NCI-H526 (cell line): ENCODE data around the gene CAMK2A.

Experiments used
- DNase-seq, 2 experiments: peaks; one replicate each; lab custom pipeline; 2025; lab: John Stamatoyannopoulos, UW

CAMK2A gene

DNA sequence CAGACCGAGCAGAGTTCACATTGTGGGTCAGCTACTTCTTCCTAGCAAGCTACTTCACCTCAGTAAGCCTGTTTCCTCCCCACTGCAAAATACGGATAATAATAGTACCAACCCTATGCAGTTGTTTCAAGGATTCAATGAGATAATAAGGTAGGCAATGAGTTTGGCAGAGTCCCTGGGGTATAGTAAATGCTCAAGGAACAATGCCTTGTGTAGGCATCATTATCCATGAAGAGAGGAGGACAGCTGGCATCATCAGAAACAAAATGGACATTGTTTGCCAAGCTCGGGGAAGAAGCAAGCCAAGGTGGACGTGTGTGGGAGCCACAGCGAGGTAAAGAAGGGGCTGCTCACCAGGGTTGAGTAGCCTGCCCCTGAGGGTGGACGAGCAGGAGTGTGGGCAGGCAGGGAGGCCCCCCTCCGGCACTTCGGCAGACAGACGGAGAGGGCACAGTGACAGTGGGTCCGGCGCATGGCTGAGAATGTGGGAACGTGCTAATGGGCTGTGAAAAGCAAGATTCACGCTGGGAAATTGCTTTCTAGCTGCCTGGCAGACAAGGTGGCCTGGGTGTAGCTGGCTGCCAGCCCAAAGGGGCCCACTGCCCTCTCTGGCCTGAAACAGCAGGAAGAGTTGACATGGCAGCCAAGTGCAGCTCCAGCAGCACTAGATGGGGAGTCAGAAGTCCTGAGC is 10.1 kb downstream of the CAMK2A start:
- no peak for DNase-seq

DNA sequence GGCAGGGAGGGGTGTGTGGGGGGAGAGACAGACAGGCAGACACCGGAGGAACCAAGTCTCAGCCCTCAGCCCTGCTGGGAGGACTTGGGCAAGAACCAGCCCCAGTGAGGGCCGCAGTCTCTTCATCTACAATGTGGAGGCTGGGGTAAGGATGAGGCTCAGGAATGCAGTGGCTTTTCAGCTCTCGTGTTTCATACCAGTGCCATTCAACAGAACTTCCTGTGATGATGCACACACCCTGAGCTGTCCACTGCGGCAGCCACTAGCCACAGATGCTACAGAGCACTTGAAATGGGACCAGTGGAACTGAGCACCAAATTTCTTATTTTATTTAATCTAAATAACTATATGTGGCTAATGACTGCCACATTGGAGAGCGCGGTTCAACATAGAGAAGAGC is 10.7 kb downstream of the CAMK2A start:
- no peak for DNase-seq

DNA sequence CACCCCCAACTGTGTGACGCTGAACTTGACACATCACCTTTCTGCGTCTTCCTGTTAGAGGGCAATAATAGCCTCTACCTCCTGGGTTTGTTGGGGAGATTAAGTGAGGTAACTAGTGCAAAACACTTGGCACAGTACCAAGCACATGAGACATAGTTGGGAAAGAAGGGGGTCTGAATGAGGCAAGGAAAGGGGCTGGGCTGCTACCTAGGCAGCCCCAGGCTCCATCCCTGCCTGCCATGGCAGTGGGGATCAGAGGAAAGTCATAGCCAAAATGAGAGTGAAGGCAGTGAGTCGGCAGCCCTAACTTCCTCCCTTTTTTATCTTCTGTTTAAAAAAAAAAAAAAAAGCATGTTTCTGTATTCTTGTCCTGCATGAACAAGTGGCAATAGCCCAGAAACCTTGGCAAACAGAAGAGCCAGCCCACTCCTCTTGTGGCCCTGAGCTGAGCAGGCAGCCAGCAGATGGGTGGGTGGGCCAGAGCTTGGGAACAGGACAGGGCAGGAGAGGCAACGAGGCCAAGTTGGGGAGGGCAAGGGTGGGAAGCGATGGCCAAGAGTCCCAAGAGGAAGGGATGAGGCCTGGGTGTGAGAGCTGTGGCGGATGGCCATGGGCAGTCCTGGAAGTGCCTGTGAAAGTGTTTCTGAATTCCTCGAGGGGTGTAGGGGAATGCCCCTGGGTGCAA is 11.4 kb downstream of the CAMK2A start:
- DNase-seq: no peak

DNA sequence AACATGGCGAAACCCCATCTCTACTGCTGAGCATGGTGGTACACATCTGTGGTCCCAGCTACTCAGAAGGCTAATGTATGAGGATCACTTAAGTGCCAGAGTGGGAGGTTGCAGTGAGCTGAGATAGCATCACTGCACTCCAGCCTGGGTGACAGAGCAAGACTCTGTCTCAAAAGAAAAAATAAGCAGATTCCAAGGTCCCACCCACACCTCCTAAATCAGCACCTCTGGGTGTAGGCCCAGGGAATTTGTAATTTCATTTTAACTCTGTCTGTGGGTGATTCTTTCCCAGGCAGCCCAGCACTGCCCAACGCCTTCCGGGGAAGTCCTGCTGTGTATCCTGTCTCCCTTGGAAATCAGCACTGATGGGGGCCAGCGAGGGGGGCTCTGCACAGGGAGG is 12.5 kb downstream of the CAMK2A start:
- DNase-seq: no peak

DNA sequence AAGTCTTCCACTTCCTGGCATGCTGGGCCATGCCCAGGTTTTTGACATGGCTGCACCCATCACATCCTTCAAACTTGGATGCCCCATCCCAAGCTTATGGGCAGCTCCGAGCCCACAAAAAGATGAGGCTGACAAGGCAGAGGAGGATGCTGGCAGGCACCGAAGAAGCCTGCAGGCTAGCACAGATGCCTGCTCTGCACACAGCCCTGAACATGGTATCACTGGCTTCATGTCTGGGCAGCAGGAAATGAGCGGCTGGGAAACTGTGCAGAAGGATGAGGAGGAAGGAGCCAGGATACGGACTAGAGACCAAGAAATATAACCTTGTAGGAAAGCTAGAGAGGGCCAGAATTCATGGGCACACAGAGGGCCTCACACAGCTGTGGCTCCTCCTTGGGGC is 14.8 kb downstream of the CAMK2A start:
- DNase-seq: no peak

DNA sequence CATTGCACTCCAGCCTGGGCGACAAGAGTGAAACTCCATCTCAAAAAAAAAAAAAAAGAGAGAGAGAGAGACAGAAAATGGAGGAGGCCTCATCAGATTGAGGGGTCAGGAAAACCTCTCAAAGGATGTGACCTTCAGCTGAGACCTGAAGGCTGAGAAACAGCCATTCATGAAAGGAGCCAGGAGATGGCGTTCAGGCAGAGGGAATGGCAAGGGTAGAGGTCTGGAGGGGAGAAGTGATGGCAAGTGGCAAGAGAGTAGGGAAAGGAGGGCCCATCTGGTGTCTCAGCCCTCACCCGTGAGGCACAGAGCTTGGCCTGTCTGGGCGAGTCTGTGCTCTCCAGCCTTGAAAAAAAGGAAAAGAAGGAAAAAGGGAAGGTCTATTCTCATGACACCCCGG is 17.0 kb downstream of the CAMK2A start:
- DNase-seq: peak in 1 of 2 experiments; percentile 39

DNA sequence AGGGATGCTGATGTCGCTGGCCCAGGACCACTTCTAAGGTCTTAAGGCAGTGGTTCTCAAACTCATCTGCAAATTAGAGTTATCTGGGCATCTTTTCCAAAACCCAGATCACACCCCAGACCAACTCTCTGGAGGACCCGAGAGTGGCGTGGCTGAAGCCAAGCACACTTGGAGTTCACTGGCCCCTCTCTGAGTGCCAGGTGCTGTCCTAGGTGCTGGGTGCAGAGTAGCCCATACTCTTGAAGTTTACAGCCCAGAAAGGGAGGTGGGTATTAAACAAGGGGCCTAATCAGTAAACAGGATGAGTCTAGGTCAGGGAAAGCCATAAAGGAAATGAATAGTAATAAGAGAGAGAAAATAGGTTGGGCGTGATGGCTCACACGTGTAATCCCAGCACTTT is 17.6 kb downstream of the CAMK2A start:
- no peak for DNase-seq

DNA sequence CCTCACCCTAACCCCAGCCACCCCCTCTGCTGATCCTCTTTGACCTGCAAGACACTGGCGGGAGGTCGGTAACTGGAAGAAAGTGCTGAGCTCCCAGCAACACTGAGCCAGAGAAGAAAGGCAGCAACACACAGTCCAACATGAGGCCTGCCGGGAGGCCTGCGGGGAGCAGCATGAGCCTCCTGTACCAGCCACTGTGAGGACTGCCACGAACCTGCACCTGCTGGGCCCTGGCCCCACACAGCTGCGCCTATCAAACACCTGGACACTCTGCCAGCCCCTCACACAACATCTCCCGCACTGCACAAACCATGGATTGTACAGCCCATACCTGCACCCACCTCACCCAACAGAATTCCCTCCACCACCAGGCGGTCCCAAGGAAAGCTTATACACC is 18.3 kb downstream of the CAMK2A start:
- DNase-seq: no peak

DNA sequence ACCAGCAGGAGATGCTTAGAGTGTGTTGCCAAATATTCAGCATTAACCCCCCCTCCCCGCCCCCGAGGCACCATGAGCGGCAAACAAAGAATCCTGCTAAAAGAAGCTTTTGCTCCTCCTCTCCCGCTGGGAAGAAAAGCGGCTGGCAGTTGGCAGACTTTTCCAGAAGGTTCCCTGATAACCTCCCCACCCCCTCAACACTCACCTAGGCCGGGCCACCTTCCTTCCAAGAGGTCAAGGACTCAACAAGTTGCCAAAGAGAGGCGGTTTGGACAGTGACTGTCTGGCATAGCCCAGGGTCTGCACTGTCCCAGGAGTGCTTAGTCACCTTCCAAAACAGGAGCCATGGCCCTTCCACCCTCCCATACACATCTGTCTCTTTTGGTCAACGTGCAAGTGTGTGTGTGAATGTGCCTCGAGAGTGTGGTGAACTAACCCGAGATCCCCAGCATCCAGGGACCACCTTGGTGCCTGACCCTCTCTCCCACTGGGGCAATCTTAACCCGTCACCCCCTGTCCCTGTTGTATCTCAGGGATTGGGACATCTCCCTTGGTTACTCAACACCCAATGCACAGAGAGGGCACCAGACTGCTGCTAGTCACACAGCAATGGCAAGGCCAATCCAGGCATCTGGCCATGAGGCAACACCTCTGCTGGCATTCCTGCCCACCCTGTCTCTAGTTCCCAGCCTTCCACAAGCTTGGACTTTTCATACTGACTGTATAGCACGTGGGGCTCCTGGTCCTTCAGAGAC is 18.9 kb downstream of the CAMK2A start:
- DNase-seq: no peak

DNA sequence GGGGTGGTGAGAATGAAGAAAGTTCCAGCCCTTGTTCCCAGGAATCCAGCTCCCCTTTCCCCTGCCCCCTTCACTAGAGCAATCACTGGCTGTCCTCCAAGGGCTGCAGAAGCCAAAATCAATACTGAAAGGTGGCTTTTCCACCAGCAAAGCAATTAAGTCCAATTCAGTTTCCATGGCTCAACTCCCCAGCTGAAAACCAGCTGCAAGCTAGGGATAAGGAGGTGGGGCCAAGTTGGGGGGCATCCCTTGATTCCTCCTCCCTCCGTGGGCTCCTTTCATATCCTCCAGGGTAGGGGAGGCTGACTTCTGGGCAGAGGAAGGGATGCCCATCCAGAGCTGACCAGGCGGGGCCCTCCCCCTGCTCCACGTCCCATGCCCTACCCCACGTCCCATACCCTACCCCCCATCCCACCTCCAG is 22.7 kb downstream of the CAMK2A start:
- no peak for DNase-seq

DNA sequence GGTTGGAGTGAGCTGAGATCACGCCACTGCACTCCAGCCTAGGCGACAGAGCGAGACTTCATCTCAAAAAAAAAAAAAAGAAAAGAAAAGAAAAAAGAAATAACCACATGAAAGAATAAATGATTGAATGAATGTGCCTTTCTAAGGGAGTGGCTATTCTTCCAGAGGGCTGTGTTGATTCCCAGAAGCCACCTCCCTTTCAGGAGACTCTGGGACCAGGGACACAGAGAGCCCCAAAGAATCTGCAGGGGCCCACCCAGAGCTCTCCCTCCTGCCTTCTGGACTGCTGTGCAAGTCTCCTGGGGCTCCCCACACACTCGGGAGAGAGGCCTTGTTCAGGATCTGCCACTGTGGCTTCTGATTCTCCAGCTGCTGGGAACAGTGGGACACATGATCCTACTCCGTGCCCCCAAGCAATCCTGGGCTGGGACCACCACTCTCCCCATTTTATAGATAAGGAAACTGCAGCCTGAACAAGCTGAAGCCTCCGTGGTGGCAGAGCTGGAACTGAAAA is 23.6 kb downstream of the CAMK2A start:
- DNase-seq: no peak

DNA sequence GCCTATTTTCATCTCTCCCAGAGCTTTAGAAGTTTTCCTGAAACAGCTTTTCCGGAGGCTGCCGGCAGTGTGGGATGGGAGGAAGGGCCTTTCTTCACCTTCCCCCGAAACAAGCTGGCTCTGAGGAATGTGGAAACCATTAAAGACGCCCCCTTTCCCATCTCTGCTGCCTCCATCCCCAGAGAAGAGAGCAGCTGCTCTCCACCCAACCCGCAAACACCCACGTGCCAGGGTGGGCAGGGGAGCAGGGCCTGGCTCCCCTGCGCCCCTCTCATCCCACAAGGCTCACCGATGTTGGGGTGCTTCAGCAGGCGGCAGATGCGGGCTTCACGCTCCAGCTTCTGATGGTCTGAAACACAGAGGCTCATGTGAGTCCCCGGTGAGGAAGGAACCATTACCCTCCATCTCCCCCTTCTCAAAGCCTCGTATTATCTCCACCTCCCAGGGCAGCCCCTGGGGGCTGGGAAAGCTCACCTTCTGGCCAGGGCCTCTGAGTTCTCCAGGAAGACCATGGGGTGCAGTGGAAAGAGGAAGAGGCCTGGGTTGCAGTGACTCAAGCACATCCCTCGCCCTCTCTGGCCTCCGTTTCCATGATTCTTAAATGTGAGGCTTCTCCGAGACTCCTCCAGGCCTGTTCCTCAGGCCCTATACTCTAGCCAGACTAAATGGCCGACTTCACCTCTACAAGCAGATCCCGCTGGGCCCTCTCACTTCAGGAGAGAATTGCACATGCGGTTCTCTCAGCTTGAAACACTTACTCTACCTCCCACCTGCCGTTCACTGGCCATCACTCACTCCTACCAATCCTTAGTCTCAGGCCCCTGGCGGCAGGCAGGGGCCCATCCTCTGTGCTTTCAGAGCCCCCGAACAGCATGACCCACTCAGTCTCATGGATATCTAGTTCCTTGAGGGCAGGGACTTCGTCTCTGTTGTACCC is 24.6 kb downstream of the CAMK2A start:
- no peak for DNase-seq

DNA sequence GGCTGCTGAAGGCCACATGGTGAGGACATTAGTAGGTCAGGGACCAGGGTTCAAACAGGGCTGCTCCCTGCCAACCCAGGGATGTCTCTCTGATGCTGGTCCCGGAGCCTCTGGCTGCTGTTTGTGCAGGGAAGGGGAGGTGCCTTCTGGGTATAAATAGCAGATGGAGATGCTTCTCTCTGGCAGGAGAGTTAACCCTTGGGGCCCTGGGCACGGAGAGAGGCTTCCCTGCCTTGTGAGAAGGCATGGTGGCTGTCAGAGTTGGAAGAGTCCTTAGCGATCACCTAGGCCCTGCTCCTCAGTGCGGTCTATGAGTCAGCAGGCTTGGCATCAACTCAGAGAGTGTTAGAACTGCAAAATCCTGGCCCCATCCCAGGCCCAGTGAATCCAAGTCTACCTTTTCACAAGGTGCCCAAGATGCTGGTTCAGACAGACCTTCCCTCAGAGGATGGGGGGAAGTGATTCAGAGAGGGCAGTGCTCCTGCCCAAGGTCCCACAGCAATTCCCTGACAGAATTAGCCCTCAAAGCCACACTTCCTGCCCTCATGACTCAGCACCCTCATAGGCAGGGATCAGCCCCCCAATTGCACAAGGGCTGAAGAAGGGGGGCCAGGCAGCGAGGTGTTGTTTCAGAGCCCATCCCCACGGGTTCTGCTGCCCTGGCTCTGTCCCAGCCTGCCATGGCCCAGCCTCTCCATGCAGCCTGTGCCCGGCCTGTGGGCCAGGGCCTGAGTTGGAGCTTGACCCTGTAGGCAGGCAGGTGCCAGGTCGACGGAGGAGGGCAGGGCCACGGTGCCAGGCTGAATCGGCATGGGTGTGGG is 25.6 kb downstream of the CAMK2A start:
- no peak for DNase-seq

DNA sequence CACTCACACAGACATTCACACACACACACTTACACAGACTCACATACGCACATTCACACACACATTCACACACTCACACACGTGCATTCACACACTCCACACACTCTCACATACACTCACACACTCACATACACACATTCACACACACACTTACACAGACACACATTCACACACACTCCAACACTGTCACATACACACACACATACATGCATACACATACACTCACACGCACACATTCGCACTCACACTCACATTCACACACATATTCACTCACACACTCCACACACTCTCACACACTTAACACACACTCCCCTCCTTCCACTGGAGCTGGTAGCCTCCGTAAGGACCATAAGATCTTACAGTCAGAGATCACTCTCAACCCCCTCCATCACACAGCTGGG is 26.2 kb downstream of the CAMK2A start:
- no peak for DNase-seq

DNA sequence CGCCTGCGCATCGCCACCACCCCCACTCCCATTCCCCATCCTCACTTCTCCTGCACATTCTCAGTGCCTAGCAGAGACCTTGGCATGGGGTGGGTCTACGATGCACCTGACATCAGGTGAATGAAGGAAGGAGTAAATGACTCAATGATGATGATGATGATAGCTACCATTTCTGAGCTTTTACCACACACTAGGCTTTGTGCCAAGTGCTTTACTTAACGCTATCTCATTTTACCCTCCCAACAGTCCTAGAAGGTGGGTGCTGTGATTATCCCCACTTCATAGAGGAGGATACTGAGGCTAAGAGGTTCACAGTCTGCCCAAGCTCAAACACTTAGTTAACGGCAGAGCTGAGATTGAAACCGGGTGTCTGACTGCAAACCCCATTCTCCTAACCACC is 27.1 kb downstream of the CAMK2A start:
- no peak for DNase-seq

DNA sequence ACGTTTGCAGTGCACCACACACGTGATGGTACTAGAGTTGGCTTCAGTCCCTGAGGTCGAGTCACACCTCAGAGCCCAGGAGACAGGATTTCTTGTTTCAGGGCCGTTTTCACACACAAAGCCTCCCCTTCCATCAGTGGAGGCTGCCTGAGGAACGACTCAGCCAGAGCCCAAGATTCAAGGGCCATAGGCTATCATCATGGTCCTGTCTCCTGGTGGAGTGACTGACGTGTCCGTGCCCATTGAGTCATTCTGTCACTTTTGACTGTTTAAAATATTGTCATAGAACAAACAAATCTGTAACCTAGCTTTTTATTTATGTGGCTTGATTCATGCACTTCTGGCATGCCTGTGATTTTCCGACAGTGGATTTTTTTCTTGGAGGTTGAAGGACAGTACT is 28.3 kb downstream of the CAMK2A start:
- no peak for DNase-seq

DNA sequence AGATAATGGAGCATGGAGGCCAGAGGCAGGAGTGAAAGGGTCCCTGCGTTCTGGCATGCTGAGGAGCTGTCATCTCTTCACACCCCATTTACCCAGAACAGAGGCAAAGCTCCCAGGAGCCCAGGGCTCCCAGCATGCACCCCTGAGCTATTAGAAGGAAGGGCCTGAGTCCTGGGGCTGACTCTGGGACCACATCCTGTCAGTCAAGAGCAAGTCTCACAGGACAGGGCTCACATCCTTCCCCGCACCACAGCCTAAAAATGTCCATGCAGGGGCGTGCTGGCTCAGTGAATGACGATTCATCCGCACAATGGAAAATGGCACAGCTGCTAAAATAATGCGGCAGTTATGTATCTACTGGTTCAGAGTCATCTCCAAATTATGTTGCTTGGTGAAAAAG is 31.4 kb downstream of the CAMK2A start:
- no peak for DNase-seq

DNA sequence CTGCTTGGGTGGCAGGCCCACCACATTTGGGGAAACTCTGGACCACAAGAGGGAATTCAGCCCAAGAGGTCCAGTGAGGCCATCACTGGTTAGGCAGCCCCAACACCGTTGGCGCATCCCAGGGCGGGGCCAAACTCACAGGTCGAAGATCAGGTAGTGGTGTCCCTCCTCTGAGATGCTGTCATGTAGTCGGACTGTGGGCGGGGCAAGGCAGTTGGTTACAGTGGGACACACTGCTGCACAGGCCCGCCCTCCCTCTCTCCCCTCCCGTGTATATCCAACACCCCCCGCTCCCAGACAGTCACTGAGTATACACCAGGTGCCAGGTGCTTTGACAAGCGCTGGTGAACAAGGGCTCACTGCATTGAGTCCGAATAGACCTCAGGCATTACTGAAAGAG is 32.1 kb downstream of the CAMK2A start:
- DNase-seq: no peak

DNA sequence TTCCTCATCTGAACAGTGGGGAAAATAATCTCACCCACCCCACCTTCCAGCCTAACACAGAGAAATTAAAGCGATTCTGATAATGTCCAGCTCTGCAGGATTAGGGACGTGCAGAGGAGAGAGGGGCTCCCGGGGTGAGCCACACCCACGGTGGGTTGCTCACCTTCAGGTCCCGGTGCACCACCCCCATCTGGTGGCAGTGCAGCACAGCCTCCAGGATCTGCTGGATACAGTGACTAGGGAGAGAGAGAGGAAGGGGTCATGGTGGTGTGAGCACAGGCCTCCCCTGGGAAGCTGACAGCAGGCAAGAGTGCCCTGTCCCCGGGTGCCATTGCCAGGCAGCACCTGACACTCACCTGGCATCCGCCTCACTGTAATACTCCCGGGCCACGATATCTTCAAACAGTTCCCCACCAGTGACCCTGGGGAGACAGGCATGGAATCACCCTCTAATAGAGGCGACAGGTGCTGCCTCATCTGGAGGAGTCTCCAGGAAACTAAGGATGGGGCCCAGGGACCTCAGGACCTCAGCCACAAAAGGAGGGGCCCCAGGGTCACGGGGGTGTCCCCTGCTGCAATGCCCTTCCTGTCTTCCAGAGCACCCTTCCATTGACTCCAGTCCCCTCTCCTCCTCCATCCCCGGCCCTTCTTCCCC is 33.0 kb downstream of the CAMK2A start:
- no peak for DNase-seq

DNA sequence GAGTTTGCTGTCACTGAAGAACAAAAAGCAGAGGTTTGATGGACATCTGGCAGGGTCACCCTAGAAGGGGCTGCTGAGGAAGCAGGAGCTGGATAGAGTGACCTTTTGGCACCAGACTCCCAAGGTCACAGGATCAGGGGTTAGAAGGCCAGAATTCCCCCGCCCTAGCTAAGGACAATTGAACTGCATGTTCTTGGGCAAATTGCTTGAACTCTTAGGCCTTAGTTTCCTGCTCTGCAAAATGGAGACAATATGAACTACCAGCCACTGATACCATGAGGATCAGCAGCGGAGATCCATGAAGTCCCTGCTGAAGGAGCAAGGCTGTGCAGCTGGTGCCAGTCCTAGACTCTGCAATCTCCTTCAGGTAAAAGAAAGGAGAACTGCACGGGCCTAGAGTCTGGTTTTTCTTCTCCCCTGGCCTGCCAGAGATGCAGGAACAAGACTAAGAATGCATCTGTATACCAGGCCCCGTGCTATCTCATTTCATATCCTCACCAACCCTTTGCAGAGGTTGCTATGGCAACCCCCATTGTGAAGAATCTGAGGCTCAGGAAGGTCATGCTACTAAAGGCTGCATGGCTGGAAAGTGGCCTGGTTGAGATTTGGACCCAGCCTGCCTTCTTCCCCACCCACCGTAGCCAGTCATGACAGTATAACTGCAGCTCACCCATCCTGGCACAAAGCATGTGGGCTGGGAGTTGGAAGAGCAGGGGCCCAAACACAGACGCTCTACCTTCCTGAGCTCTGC is 33.7 kb downstream of the CAMK2A start:
- DNase-seq: no peak
